ENCODE data around the gene KRTAP9-3.
"Not testable (repeated sequence)": the region's sequence is repeated elsewhere in the genome, so short reads cannot be mapped to it uniquely, and the experiment has no call there.

Gene KRTAP9-3

DNA sequence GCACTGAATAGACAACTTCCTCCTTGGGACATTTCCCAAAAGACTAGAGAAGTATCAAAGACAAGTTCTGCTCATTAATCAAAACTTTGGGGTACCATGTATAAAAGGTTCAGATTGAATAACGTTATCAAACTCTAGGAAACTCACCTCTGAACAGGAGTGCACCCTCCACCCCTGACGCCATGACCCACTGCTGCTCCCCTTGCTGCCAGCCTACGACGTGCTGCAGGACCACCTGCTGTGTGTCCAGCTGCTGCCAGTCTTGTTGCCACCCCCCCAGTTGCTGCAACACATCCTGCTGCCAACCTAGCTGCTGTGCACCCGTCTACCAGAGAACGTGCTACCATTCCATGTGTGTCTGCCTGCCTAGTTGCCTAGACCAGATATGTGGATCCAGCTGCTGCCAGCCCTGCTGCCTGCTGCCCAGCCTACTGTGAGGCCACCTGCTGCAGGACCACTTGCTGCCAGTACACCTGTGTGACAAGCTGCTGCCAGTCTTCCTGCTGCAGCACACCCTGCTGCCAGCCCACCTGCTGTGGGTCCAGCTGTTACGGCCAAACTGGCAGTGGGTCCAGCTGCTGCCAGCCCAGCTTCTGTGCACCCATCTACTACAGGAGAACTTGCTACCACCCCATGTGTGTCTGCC is 19.6 kb upstream of the KRTAP9-3 start:
- Histone ChIP-seq H3K27me3 (replicated peaks; ENCODE audit: control insufficient read depth, insufficient read depth, low read length, poor library complexity, severe bottlenecking) (no peaks in the 10 kb centered on the region), H3K4me3 (ENCODE audit: insufficient read depth, low read depth, low read length, poor library complexity, severe bottlenecking) (no peak overlapping the region), H3K9me3 (ENCODE audit: control insufficient read depth, low read length) (no peaks in the 10 kb centered on the region), H3K27ac (ENCODE audit: insufficient read depth, low read length, poor library complexity, severe bottlenecking) (no peak overlapping the region), H3K36me3 (ENCODE audit: control insufficient read depth, insufficient read depth, low read length) (no peaks in the 10 kb centered on the region), H3K4me1 (ENCODE audit: control insufficient read depth, insufficient read depth, low read length, poor library complexity, severe bottlenecking) (no peaks in the 10 kb centered on the region)
- no peak for DNase-seq

DNA sequence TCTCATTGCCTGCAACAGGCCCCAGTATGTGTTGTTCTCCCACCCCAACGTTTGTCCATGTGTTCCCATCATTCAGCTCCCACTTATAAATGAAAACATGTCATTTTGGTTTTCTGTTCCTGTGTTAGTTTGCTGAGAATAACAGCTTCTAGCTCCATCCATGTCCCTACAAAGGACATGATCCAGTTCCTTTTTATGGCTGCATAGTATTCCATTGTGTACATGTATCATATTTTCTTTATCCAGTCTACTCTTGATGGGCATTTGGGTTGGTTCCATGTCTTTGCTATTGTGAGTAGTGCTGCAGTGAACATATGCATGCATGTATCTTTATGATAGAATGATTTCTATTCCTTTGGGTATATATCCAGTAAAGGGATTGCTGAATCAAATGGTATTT is 16.6 kb upstream of the KRTAP9-3 start:
- Histone ChIP-seq H3K4me3 (ENCODE audit: insufficient read depth, low read depth, low read length, poor library complexity, severe bottlenecking) (no peak overlapping the region), H3K36me3 (ENCODE audit: control insufficient read depth, insufficient read depth, low read length) (no peaks in the 10 kb centered on the region), H3K27ac (ENCODE audit: insufficient read depth, low read length, poor library complexity, severe bottlenecking) (no peak overlapping the region), H3K27me3 (replicated peaks; ENCODE audit: control insufficient read depth, insufficient read depth, low read length, poor library complexity, severe bottlenecking) (no peaks in the 10 kb centered on the region), H3K4me1 (ENCODE audit: control insufficient read depth, insufficient read depth, low read length, poor library complexity, severe bottlenecking) (no peaks in the 10 kb centered on the region), H3K9me3 (ENCODE audit: control insufficient read depth, low read length) (no peaks in the 10 kb centered on the region)
- no peak for DNase-seq

DNA sequence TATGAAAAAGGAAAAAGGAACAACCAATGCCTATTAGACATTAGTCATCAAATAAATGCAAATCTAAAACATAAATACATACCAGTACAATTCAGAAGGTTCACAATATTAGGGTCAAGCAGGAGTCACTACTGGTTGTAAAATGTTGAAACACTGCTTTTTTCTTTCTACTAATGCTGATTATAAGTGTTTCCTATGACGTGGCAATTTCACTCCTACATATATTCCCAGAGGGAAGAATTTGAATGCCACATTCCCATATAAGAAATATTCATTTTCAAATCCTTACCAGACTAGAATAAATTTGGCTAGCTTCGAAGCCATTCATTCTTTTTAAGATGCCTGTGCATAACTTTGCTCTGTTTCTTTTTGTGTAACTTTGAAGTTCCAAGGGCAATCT is 8.4 kb upstream of the KRTAP9-3 start:
- no peak for DNase-seq
- H3K36me3 ChIP-seq (ENCODE audit: control insufficient read depth, insufficient read depth, low read length): no peaks in the 10 kb centered on the region
- no peak overlapping the region for H3K4me3 ChIP-seq (ENCODE audit: insufficient read depth, low read depth, low read length, poor library complexity, severe bottlenecking)
- H3K27me3 ChIP-seq (replicated peaks; ENCODE audit: control insufficient read depth, insufficient read depth, low read length, poor library complexity, severe bottlenecking): no peaks in the 10 kb centered on the region
- no peak overlapping the region for H3K27ac ChIP-seq (ENCODE audit: insufficient read depth, low read length, poor library complexity, severe bottlenecking)
- no peaks in the 10 kb centered on the region for H3K9me3 ChIP-seq (ENCODE audit: control insufficient read depth, low read length)
- H3K4me1 ChIP-seq (ENCODE audit: control insufficient read depth, insufficient read depth, low read length, poor library complexity, severe bottlenecking): no peaks in the 10 kb centered on the region

DNA sequence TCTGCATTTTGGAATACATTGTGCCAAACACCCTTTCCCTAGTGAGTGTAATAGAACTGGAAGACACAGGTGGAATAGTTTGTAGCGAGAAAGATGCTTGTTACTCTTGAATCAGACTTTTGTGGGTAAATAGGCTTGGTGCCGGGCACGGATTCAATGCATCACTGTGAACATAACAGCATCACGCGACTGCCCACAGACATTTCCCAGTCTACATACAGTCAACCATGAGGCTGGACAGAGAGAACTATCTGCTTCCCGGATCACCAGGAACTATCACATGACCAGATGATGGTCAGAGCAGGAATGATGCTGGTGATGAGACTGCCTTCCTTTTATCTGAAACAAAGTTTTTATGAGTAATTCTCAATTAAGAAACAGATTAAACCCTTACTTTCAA is 6.2 kb upstream of the KRTAP9-3 start:
- no peak overlapping the region for H3K4me3 ChIP-seq (ENCODE audit: insufficient read depth, low read depth, low read length, poor library complexity, severe bottlenecking)
- no peaks in the 10 kb centered on the region for H3K4me1 ChIP-seq (ENCODE audit: control insufficient read depth, insufficient read depth, low read length, poor library complexity, severe bottlenecking)
- DNase-seq: no peak
- no peaks in the 10 kb centered on the region for H3K27me3 ChIP-seq (replicated peaks; ENCODE audit: control insufficient read depth, insufficient read depth, low read length, poor library complexity, severe bottlenecking)
- H3K27ac ChIP-seq (ENCODE audit: insufficient read depth, low read length, poor library complexity, severe bottlenecking): no peak overlapping the region
- no peaks in the 10 kb centered on the region for H3K36me3 ChIP-seq (ENCODE audit: control insufficient read depth, insufficient read depth, low read length)
- H3K9me3 ChIP-seq (ENCODE audit: control insufficient read depth, low read length): no peaks in the 10 kb centered on the region

DNA sequence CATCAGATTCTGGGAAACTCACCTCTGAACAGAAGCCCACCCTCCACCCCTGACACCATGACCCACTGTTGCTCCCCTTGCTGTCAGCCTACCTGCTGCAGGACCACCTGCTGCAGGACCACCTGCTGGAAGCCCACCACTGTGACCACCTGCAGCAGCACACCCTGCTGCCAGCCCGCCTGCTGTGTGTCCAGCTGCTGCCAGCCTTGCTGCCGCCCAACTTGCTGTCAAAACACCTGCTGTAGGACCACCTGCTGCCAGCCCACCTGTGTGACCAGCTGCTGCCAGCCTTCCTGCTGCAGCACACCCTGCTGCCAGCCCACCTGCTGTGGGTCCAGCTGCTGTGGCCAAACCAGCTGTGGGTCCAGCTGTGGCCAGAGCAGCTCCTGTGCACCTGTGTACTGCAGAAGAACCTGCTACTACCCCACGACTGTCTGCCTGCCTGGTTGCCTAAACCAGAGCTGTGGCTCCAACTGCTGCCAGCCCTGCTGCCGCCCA is 5.6 kb upstream of the KRTAP9-3 start, which contains the start of gene KRTAP9-2:
KRTAP9-2 (plus strand) TSS at position 51 of the 498 bp plus-strand sequence; CDS start at position 58, 7 bp downstream.
- not testable (repeated sequence) for H3K36me3 ChIP-seq (ENCODE audit: control insufficient read depth, insufficient read depth, low read length); H3K9me3 ChIP-seq (ENCODE audit: control insufficient read depth, low read length); H3K4me3 ChIP-seq (ENCODE audit: insufficient read depth, low read depth, low read length, poor library complexity, severe bottlenecking); H3K27me3 ChIP-seq (replicated peaks; ENCODE audit: control insufficient read depth, insufficient read depth, low read length, poor library complexity, severe bottlenecking); DNase-seq; H3K4me1 ChIP-seq (ENCODE audit: control insufficient read depth, insufficient read depth, low read length, poor library complexity, severe bottlenecking); H3K27ac ChIP-seq (ENCODE audit: insufficient read depth, low read length, poor library complexity, severe bottlenecking)

DNA sequence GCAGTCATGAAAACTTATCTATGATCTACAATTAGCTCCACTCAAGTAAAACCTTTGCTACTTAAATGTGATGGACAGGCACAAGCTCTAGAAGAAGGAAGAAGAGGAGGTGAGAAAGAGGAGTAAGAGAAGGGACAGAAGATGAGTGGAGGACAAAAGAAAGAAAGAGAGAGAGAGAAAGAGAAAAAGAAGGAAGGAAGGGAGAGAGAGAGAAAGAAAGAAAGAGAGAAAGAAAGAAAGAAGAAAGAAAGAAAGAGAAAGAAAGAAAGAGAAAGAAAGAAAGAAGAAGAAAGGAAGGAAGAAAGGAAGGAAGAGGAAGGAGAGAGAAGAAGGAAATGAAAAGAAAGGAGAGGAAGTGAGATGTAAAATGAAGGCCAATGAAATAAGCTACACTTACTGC is 2.2 kb upstream of the KRTAP9-3 start:
- H3K9me3 ChIP-seq (ENCODE audit: control insufficient read depth, low read length): no peaks in the 10 kb centered on the region
- no peaks in the 10 kb centered on the region for H3K36me3 ChIP-seq (ENCODE audit: control insufficient read depth, insufficient read depth, low read length)
- no peak for DNase-seq
- no peaks in the 10 kb centered on the region for H3K27me3 ChIP-seq (replicated peaks; ENCODE audit: control insufficient read depth, insufficient read depth, low read length, poor library complexity, severe bottlenecking)
- H3K27ac ChIP-seq (ENCODE audit: insufficient read depth, low read length, poor library complexity, severe bottlenecking): no peak overlapping the region
- no peak overlapping the region for H3K4me3 ChIP-seq (ENCODE audit: insufficient read depth, low read depth, low read length, poor library complexity, severe bottlenecking)
- no peaks in the 10 kb centered on the region for H3K4me1 ChIP-seq (ENCODE audit: control insufficient read depth, insufficient read depth, low read length, poor library complexity, severe bottlenecking)

DNA sequence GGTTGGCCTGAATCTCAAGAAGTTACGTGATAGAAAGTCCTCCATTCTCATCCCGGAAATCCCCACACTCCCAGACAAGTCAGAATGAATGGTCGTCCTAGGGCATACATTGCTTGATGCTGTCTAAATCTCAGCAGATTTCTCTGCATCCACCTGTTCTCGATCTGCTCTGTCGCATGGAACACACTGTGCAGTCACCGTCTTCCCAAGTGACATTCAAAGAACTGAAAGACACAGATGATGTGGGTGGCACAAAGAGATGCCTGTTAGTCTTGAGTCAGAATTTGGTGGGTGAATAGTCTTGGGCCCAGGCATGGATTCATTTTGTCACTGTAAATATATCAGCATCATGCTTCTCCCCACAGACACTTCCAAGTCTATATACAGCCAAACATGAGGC is 518 bp upstream of the KRTAP9-3 start:
- Histone ChIP-seq H3K27me3 (replicated peaks; ENCODE audit: control insufficient read depth, insufficient read depth, low read length, poor library complexity, severe bottlenecking) (no peaks in the 10 kb centered on the region), H3K4me3 (ENCODE audit: insufficient read depth, low read depth, low read length, poor library complexity, severe bottlenecking) (no peak overlapping the region), H3K4me1 (ENCODE audit: control insufficient read depth, insufficient read depth, low read length, poor library complexity, severe bottlenecking) (no peaks in the 10 kb centered on the region), H3K9me3 (ENCODE audit: control insufficient read depth, low read length) (no peaks in the 10 kb centered on the region), H3K36me3 (ENCODE audit: control insufficient read depth, insufficient read depth, low read length) (no peaks in the 10 kb centered on the region), H3K27ac (ENCODE audit: insufficient read depth, low read length, poor library complexity, severe bottlenecking) (no peak overlapping the region)
- DNase-seq: no peak

DNA sequence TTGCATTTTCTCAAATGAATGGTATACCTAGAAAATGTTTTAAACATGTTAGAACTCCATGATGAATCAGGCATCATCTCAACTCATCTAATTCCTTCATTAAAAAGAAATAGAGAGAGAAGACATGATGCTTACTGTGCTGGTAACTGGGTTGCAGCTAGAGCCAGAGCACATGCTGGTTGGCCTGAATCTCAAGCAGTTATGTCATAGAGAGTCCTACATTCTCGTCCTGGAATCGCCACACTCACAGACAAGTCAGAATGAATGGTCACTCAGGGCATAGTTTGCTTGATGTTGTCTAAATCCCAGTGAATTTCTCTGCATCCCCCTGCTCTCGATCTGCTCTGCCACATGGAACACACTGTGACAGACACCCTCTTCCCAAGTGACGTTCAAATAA is 4.9 kb downstream of the KRTAP9-3 start:
- not testable (repeated sequence) for H3K36me3 ChIP-seq (ENCODE audit: control insufficient read depth, insufficient read depth, low read length); H3K4me3 ChIP-seq (ENCODE audit: insufficient read depth, low read depth, low read length, poor library complexity, severe bottlenecking); H3K4me1 ChIP-seq (ENCODE audit: control insufficient read depth, insufficient read depth, low read length, poor library complexity, severe bottlenecking); DNase-seq; H3K27ac ChIP-seq (ENCODE audit: insufficient read depth, low read length, poor library complexity, severe bottlenecking); H3K27me3 ChIP-seq (replicated peaks; ENCODE audit: control insufficient read depth, insufficient read depth, low read length, poor library complexity, severe bottlenecking); H3K9me3 ChIP-seq (ENCODE audit: control insufficient read depth, low read length)

DNA sequence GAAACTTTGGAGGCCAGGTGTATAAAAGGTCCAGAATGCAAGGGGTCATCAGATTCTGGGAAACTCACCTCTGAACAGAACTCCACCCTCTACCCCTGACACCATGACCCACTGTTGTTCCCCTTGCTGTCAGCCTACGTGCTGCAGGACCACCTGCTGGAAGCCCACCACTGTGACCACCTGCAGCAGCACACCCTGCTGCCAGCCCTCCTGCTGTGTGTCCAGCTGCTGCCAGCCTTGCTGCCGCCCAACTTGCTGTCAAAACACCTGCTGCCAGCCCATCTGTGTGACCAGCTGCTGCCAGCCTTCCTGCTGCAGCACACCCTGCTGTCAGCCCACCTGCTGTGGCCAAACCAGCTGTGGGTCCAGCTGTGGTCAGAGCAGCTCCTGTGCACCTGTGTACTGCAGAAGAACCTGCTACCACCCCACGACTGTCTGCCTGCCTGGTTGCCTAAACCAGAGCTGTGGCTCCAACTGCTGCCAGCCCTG is 5.7 kb downstream of the KRTAP9-3 start, which contains the start of gene KRTAP9-8:
KRTAP9-8 (plus strand) TSS at position 51 of the 489 bp plus-strand sequence; CDS start at position 104, 53 bp downstream.
- not testable (repeated sequence) for H3K36me3 ChIP-seq (ENCODE audit: control insufficient read depth, insufficient read depth, low read length); H3K9me3 ChIP-seq (ENCODE audit: control insufficient read depth, low read length); DNase-seq; H3K27ac ChIP-seq (ENCODE audit: insufficient read depth, low read length, poor library complexity, severe bottlenecking); H3K4me3 ChIP-seq (ENCODE audit: insufficient read depth, low read depth, low read length, poor library complexity, severe bottlenecking); H3K27me3 ChIP-seq (replicated peaks; ENCODE audit: control insufficient read depth, insufficient read depth, low read length, poor library complexity, severe bottlenecking); H3K4me1 ChIP-seq (ENCODE audit: control insufficient read depth, insufficient read depth, low read length, poor library complexity, severe bottlenecking)

DNA sequence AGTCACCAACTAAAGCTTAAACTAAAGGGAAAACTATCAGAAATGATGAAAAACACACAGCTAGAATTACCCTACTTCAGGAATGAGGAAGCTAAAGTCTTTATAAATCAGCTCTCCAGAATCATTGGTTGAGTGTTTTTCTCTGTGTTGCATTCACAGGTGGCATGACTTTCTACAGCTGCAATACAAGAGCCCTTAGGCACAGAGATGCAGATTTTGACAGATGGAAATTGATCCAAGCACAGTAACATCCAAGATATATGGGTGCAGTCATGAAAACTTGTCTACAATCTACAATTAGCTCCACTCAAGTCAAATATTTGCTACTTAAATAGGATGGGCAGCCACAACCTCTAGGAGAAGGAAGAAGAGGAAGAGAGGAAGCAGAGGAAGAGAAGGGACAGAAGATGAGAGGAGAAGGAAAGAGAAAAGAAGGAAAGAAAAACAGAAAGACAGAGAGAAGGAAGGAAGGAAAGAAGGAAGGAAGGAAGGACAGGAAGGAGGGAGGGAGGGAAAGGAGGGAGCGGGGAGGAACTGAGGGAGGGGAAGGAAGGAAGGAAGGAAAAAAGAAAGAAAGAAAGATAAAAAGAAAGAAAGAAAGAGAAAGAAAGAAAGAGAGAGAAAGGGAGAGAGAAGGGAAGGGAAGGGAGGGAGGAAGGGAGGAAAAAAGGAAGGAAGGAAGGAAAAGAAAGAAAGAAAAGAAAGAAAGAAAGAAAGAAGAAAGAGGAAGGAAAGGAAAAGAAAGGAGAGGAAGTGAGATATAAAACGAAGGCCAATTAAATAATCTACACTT is 14.9 kb downstream of the KRTAP9-3 start:
- not testable (repeated sequence) for H3K9me3 ChIP-seq (ENCODE audit: control insufficient read depth, low read length); H3K4me3 ChIP-seq (ENCODE audit: insufficient read depth, low read depth, low read length, poor library complexity, severe bottlenecking); H3K4me1 ChIP-seq (ENCODE audit: control insufficient read depth, insufficient read depth, low read length, poor library complexity, severe bottlenecking); H3K27me3 ChIP-seq (replicated peaks; ENCODE audit: control insufficient read depth, insufficient read depth, low read length, poor library complexity, severe bottlenecking); H3K27ac ChIP-seq (ENCODE audit: insufficient read depth, low read length, poor library complexity, severe bottlenecking); DNase-seq; H3K36me3 ChIP-seq (ENCODE audit: control insufficient read depth, insufficient read depth, low read length)

All from effector memory CD4-positive, alpha-beta T cell (primary cell).